Right lobe of liver (tissue), 4 donors: Measurements from ENCODE around the gene OASL.

Experiments used
- CTCF ChIP-seq, 4 donors: fragments of 200-600 bp in 3 of 4; fragments of 450-650 bp in 1 of 4; IDR thresholded peaks; one replicate each; pipeline versions ENCODE4 v1.5.1 to v1.8.0; 2016 to 2022; ENCODE audit warnings: antibody characterized with exemption in 4 of 4, mild to moderate bottlenecking in 2 of 4
- POLR2A ChIP-seq: fragments of 450-650 bp; IDR thresholded peaks from one replicate; pipeline ENCODE4 v1.6.1; 2017; ENCODE audit warnings: antibody characterized with exemption, mild to moderate bottlenecking
- donor health status: DM: no; HTN: no; CAD: no.
- donor health status: DM: no; HTN: no; CAD: no.
- donor health status: DM: no; HTN: yes; CAD: no.

GRCh38 chr12:121086781-121087295 is 47.8 kb upstream of the OASL start:
- no peak for TF ChIP-seq CTCF (IDR thresholded peaks at IDR 0.05)
- TF ChIP-seq POLR2A, result no peak
